Small intestine (tissue), 7 donors: ENCODE measurements around the gene NBEA. TPM values are rescaled to one million over a fixed set of nuclear protein-coding genes. Genes with fewer than 3 reads are reported as not detected.
A peak's percentile ranks its signal among the peaks of the same experiment; 100 is the strongest.

ENCODE experiments used
- DNase-seq, 2 donors: peaks; one replicate each; pipeline versions ENCODE4 v3.0.0 to v3.0.0-alpha.2; 2013
- FAIRE-seq: peaks from 2 replicates; lab custom pipeline; 2012; peaks lifted over from hg19 to GRCh38; lab: Jason Lieb, UNC
- H3K27ac ChIP-seq, 3 donors: one replicate each; pipeline ENCODE4 v1.5.1; 2013; ENCODE audit warnings: low read length in 2 of 3, mild to moderate bottlenecking in 2 of 3, control low read depth in 1 of 3, inconsistent platforms in 1 of 3, low read depth in 1 of 3, moderate library complexity in 1 of 3
- H3K27me3 ChIP-seq, 3 donors: one replicate each; pipeline ENCODE4 v1.6.1; 2013; ENCODE audit warnings: low read length in 3 of 3, inconsistent platforms in 1 of 3; ENCODE audit not compliant: control insufficient read depth in 3 of 3, insufficient read depth in 3 of 3
- H3K36me3 ChIP-seq, 3 donors: one replicate each; pipeline ENCODE4 v1.6.1; 2013; ENCODE audit warnings: low read length in 3 of 3, inconsistent platforms in 1 of 3, low read depth in 1 of 3, mild to moderate bottlenecking in 1 of 3, moderate library complexity in 1 of 3; ENCODE audit not compliant: control insufficient read depth in 3 of 3, insufficient read depth in 2 of 3
- H3K4me1 ChIP-seq, 3 donors: one replicate each; pipeline ENCODE4 v1.6.1; 2013; ENCODE audit warnings: low read length in 2 of 3, inconsistent platforms in 1 of 3, low read depth in 1 of 3, mild to moderate bottlenecking in 1 of 3, moderate library complexity in 1 of 3; ENCODE audit not compliant: control insufficient read depth in 3 of 3, insufficient read depth in 2 of 3
- H3K4me3 ChIP-seq, 3 donors: one replicate each; pipeline ENCODE4 v1.5.1; 2013; ENCODE audit warnings: low read length in 3 of 3, control low read depth in 1 of 3, inconsistent platforms in 1 of 3, low read depth in 1 of 3, mild to moderate bottlenecking in 1 of 3, moderate library complexity in 1 of 3
- H3K9me3 ChIP-seq, 2 donors: one replicate each; pipeline ENCODE4 v1.6.1; 2013; ENCODE audit warnings: low read depth in 1 of 2, low read length in 1 of 2; ENCODE audit not compliant: control insufficient read depth in 2 of 2, insufficient read depth in 1 of 2
- WGBS, 3 donors: extraction: QIAGEN DNeasy Blood & Tissue Kit; methylation state at CpG; one replicate each; pipeline ENCODE4 v1.1.7; 2013; 5-methylcytosine and 5-hydroxymethylcytosine counted together
- polyA plus RNA-seq, 4 donors: library from polyadenylated mRNA; stranded (reverse) in 3 of 4; unstranded in 1 of 4; fragments of 200-250 nt in 3 of 4; fragments of 120-200 nt in 1 of 4; gene quantifications; one replicate each; pipeline versions ENCODE4 v1.2.1 to v1.2.3, GENCODE V29; 2013
- donor health status: healthy with polysubstance abuse.
- donor health status: control.
- donor health status: control.
- donor health status: Bipolar disorder and iron deficiency.
- donor health status: healthy.

Gene NBEA
- polyA plus RNA-seq, 4 donors = 1.1 to 3.1 (median 2.2) TPM

GRCh38 chr13:35481777-35482176, 539.7 kb downstream of the NBEA start:
- 68 to 85% (median 71%) methylated on average over 2 of the region's 2 CpGs for WGBS, 3 donors
- peaks cover 0 to 2% of the 10 kb centered on the region in 2 donors for H3K9me3 ChIP-seq
- no peak overlapping the region for H3K27ac ChIP-seq
- DNase-seq = no peak
- H3K4me3 ChIP-seq = no peak overlapping the region
- no peaks in the 10 kb centered on the region for H3K4me1 ChIP-seq
- no peak for FAIRE-seq
- peaks cover 0 to 28% (median 14%) of the 10 kb centered on the region in 3 donors for H3K27me3 ChIP-seq
- H3K36me3 ChIP-seq = no peaks in the 10 kb centered on the region

- H3K36me3 ChIP-seq = no peaks in the 10 kb centered on the region
- DNase-seq = no peak
- H3K4me3 ChIP-seq = no peak overlapping the region
- no peak overlapping the region for H3K27ac ChIP-seq
- peaks cover 0 to 20% (median 11%) of the 10 kb centered on the region in 3 donors for H3K27me3 ChIP-seq
- no peaks in the 10 kb centered on the region for H3K4me1 ChIP-seq
- peaks cover 0 to 2% of the 10 kb centered on the region in 2 donors for H3K9me3 ChIP-seq
- WGBS, 3 donors = 79 to 87% (median 83%) methylated on average over 1 of the region's 1 CpG
- peak; percentile 26 for FAIRE-seq
Measured at GRCh38 chr13:35482527-35482926, 540.5 kb downstream of the NBEA start.

- DNase-seq = no peak
- peaks cover 0 to 9% (median 5%) of the 10 kb centered on the region in 3 donors for H3K27me3 ChIP-seq
- no peaks in the 10 kb centered on the region for H3K4me1 ChIP-seq
- WGBS, 3 donors = 86 to 89% (median 89%) methylated on average over 3 of the region's 3 CpGs
- no peaks in the 10 kb centered on the region for H3K36me3 ChIP-seq
- no peak overlapping the region for H3K27ac ChIP-seq
- FAIRE-seq = no peak
- H3K4me3 ChIP-seq = no peak overlapping the region
- H3K9me3 ChIP-seq = no peaks in the 10 kb centered on the region
Measured at GRCh38 chr13:35483761-35484160, 541.7 kb downstream of the NBEA start.

- 70 to 89% (median 80%) methylated on average over 2 of the region's 2 CpGs for WGBS, 3 donors
- DNase-seq (no peak), FAIRE-seq (no peak)
- Histone ChIP-seq H3K36me3 (no peaks in the 10 kb centered on the region), H3K27me3 (peaks cover 0 to 2% (median 0%) of the 10 kb centered on the region in 3 donors), H3K27ac (no peak overlapping the region), H3K4me3 (no peak overlapping the region), H3K4me1 (no peaks in the 10 kb centered on the region), H3K9me3 (no peaks in the 10 kb centered on the region)
Measured at GRCh38 chr13:35484384-35484783, 542.3 kb downstream of the NBEA start.

GRCh38 chr13:35485424-35485823, 543.4 kb downstream of the NBEA start:
- H3K27ac ChIP-seq = no peak overlapping the region
- DNase-seq (no peak), FAIRE-seq (no peak)
- no peaks in the 10 kb centered on the region for H3K36me3 ChIP-seq
- 92 to 94% (median 93%) methylated on average over 3 of the region's 3 CpGs for WGBS, 3 donors
- no peaks in the 10 kb centered on the region for H3K9me3 ChIP-seq
- H3K4me1 ChIP-seq = no peaks in the 10 kb centered on the region
- no peaks in the 10 kb centered on the region for H3K27me3 ChIP-seq
- no peak overlapping the region for H3K4me3 ChIP-seq

- Histone ChIP-seq H3K4me1 (no peaks in the 10 kb centered on the region), H3K4me3 (no peak overlapping the region), H3K36me3 (no peaks in the 10 kb centered on the region), H3K9me3 (no peaks in the 10 kb centered on the region), H3K27ac (no peak overlapping the region), H3K27me3 (no peaks in the 10 kb centered on the region)
- FAIRE-seq = no peak
- WGBS, 3 donors = 67 to 78% (median 70%) methylated on average over 4 of the region's 4 CpGs
- no peak for DNase-seq
Measured at GRCh38 chr13:35489050-35489449, 547.0 kb downstream of the NBEA start.

GRCh38 chr13:35496006-35496405, 553.9 kb downstream of the NBEA start:
- Histone ChIP-seq H3K36me3 (no peaks in the 10 kb centered on the region), H3K4me3 (no peak overlapping the region), H3K27me3 (no peaks in the 10 kb centered on the region), H3K4me1 (no peaks in the 10 kb centered on the region), H3K9me3 (no peaks in the 10 kb centered on the region), H3K27ac (no peak overlapping the region)
- WGBS, 3 donors = 64 to 77% (median 70%) methylated on average over 1 of the region's 1 CpG
- DNase-seq (no peak), FAIRE-seq (no peak)

GRCh38 chr13:35496761-35497386, 554.8 kb downstream of the NBEA start:
- no peak overlapping the region for H3K4me3 ChIP-seq
- H3K36me3 ChIP-seq = no peaks in the 10 kb centered on the region
- WGBS, 3 donors = 85 to 88% (median 87%) methylated on average over 2 of the region's 2 CpGs
- H3K9me3 ChIP-seq = no peaks in the 10 kb centered on the region
- H3K4me1 ChIP-seq = no peaks in the 10 kb centered on the region
- FAIRE-seq (no peak), DNase-seq (no peak)
- H3K27ac ChIP-seq = no peak overlapping the region
- no peaks in the 10 kb centered on the region for H3K27me3 ChIP-seq

- DNase-seq (no peak), FAIRE-seq (no peak)
- Histone ChIP-seq H3K36me3 (no peaks in the 10 kb centered on the region), H3K27ac (no peak overlapping the region), H3K4me1 (no peaks in the 10 kb centered on the region), H3K4me3 (no peak overlapping the region), H3K27me3 (no peaks in the 10 kb centered on the region), H3K9me3 (no peaks in the 10 kb centered on the region)
Measured at GRCh38 chr13:35498231-35498630, 556.2 kb downstream of the NBEA start.
